GM18909 (cell line): ENCODE data around the gene PRKAA2.

ENCODE experiments used
- ATAC-seq: cut with Tn5 transposase; IDR thresholded peaks from one replicate; pipeline ENCODE4 v1.9.1; 2021; ENCODE audit warnings: mild to moderate bottlenecking; ENCODE audit not compliant: unreplicated experiment, poor library complexity

Gene PRKAA2

DNA sequence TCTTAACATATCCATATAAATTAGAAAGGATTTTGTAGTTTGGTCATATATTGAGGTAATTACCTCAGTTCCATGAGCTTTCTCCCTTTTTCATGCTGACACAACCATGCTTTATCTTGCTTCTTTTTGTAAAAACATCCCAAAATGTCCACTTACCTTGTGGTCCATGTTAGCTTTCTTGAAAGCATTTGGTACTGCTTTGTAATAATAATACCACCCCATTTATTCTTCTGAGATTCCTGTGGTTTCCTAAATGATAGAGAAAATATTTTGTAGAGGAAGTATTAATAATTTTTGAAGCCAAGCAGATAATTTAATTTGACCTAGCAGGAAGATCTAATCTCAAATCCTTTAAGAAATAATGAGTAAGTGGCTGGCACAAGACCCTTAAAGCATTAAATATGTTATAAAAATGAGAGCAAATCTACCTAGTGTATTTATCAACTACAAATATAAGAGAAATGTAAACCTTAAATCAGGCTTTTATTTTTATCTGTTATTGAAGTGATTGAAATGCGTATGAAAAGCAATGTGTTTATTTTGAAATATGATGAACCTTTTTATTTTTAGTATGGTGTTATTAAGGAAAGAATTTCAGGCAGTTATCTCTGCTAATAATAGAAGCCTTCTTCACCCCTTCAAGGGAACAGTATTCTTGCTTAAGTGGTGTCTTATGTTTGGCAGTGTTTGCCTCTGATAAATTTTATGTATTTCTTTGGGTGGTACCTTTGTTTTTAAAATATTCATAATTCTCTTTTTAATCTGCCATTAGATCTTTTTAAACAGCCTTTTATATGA lies 9.2 kb downstream of the PRKAA2 start:
- no peak for ATAC-seq

DNA sequence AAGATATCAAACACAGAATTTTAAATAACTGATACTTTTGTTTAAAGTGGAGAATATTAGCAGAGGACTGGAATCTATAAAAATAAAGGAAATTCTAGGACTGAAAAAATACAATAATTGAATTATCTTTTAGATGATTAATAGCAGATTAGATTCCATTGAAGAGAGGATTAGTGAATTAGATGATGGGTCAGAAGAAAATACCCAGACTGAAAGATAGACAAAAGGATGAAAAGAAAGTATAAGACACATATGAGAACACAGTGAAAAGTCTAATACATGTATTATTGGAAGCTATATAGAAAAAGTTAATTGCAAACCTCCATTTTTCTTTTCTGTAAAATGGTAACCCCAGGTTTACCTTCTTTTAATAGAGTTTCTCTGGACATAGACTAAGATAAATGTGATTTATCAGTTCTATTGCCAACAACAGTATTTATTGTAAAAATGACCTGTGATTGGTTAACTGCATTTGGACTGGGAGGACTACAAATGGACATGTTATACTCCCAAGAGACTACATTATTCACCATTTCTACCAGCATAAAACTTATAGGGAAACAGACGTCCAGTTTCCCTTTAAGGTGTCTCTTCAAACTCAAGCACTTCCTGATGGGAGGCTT lies 11.0 kb downstream of the PRKAA2 start:
- ATAC-seq: no peak

DNA sequence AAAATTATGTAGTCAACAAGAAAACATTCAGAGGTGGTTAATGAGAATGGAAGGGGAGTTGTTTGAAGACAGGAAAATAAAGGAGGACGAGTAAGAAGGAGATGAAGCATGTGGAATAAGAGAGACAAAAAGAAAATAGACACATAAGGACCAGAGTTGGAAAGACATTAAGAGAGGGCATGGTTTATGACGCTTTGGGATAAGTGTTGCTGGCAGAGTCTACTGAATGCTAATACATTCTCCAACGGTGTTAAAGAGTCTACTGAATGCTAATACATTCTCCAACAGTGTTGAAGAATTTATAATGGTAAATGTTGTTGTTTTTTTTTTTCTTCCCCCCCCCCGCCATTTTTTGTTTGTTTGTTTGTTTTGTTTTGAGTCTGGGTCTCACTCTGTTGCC lies 13.1 kb downstream of the PRKAA2 start:
- no peak for ATAC-seq

DNA sequence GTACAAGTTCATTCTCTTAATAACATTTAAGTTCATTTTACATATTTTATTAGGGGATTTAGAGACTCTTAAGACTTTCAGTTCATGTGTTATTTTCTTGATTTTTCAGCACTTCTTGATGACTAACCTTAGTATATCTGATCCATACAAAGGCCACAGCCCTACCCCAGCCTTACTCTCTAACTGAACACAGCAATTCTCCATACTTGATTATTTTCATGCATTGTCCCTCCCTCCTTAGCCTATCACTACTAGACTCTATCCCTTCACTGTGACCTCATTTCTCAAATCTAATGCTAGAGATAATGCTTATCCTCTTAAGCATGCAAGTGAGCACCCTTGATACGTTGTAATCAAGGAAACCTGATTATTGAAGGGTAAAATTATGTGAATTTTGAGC lies 15.2 kb downstream of the PRKAA2 start:
- no peak for ATAC-seq

DNA sequence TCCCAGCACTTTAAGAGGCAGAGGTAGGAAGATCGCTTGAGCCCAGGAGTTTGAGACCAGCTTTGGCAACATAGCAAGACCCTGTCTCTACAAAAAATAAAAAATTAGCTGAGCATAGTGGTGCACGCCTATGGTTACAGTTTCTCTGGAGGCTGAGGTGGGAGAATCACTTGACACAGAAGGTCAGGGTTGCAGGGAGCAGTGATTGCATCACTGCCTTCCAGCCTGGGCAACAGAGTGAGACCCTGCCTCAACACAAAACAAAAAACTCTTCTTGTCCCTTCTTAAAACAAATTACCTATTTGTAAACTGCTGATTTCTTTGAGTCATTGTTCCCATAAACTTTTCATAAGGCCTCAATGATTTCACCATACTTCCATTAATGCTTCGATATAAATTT lies 18.7 kb downstream of the PRKAA2 start:
- ATAC-seq: no peak

DNA sequence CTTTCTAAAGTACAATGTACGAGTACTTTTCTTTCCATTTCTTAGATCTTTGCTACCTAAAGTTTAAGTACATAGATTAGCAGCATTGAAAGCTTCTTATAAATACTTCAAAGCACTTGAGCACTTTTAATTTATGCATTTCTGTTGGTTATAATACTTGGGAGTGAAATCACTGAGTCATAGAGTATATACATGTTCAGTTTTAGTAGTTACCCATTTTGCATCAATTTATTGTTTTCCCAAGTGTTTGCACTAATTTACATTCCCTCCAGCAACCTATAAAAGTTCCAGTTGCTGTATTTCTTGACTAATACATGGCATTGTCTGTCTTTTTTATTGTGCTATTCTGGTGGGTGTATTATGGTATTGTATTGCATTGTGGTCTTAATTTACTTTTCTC lies 20.3 kb downstream of the PRKAA2 start:
- ATAC-seq: no peak

DNA sequence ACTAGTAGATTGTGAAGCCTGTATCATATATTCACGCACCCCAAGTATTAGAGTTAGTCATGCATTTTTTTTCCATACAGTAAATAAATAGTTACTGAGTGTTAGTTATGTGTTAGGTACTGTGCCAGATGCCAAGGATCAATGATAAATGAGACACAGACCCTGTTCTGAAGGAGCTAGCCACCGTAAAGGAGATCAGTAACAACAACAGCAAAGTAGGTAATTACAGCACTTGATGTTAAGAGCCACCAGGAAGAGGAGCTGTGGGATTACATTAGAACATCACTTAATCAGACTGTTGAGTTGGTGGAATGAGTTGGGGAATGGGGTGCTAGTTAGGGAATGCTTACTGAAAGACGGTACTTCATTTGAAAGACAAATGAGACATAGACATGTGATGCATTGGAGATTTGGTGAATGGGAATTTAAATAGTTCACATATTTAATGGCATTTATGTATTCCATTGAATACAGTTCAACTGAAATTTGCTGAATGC lies 21.0 kb downstream of the PRKAA2 start:
- no peak for ATAC-seq

DNA sequence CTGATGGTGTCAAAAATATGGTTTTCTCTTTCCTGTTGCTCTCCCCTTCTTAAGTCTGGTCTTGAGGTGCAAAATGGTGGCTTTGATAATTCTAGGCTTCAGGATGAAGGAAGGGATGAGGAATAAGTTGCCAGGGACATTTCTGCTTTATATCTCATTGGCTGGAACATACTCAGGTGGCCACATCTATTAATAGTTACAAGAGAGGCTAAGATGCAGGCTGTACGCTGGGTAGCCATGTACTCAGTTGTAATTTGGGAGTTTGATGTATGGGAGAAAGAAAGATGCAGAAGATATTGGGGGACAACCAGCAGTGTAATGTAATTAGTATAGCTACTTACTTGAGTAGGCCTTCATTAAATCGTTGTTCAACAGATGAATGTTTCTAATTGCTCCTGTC lies 25.2 kb downstream of the PRKAA2 start:
- ATAC-seq: no peak

DNA sequence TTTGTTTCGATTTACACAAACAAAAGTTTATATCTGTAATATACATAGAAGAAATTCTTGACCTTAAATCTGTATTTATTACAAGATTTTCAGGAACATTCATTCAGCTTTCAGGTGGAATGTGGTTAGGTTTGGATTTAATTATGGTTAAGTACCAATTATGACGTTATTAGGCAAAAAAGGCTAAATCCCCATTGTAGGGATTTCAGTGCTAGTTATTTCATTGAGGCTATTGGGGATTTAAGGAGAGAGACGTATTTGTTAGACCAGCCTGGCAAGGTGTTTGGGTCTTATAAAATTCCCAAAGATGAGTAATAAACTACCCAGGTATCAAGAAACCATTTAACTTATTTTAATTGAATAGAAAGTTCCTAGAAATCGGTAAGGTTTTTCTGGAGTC lies 26.0 kb downstream of the PRKAA2 start:
- ATAC-seq: no peak

DNA sequence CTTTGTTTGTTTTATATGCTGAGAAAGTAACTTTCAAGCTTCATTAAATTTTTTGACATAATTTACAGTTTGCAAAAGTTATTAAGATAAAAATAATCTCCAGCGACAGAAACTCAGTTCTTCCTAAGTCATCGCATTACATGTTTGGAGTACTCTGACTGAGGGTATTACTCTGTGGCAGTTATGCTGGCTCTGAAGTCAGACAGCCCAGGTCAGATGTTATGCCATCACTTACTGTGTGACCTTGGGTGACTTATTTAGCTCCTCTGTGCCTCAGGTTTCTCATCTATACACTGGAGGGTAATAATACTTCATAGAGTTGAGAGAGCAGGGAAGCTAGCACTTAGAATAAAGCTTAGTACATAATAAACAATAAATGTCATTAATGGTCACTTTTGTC lies 26.4 kb downstream of the PRKAA2 start:
- no peak for ATAC-seq

DNA sequence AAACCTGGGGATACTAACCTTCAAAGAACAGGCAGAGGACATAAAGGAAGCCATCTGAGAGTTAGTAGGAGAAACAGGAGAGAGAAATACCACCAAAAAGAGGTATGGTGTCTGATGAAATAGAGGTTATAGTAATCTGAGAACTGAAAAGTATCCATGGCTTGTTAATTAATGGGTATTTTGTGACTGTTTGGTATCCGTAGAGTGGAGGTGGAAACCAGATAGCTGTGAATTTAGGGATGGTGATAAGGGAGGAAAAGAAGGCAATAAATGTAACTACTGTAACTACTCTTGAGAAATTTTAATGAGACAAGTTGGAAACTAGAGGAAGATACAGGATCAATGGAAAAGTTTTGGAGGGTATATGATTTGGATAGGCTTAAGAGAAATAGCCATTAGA lies 27.5 kb downstream of the PRKAA2 start:
- no peak for ATAC-seq

DNA sequence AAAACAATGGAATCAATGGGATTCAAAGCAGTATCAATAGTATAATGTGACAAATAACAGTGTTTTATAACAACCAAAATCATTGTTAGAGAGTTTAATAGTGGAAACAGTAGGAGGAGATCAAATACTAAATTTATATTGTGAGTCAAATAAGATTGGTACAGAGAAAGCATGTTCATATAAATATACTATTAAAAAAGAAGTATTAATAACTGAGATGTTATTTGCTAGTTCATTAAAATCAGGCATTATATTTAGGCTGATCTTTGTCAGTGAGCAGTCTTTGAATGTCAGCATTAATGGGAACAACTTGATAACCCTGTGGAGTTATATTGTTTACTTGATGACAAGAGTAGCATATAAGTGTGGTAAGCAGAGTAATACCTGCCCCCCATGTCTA lies 30.6 kb downstream of the PRKAA2 start:
- no peak for ATAC-seq

DNA sequence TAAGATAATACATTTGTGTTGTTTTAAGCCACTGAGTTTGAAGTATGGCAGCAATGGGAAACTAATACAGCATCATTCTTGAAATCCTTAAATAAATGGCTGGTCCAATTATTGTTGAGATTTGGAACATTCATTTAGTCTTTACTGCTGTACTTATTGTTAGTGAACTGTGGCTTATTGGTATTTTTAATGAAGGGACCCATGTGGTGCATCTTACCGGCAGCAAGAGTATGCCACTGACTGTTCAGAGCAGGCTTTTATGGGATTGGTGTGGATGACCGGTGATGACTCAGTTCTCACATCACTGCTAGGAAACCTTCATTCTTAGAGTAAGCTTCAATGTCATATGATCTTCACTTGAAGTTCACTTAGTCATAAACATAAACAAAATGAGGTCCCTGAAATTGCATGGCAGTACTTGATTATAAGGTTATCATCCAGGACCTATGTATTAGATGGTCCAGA lies 31.5 kb downstream of the PRKAA2 start:
- ATAC-seq: no peak

DNA sequence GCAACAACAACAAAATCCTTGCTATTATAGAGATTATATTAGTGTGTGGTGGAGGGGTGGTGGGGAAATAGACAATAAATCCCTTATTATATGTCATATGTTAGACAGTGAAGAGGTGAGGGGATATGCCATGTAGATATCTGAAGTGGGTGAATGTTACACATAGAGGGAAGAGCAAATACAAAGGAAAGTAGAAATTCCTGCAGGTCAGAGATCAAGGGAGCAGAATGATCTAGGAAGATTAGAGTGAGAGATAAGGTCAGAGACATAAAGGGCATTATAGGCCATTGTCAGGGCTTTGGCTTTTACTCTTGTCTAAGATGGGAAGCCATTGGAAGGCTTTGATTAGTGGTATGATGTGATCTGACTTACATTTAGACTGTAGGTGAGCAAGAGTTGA lies 38.5 kb downstream of the PRKAA2 start:
- ATAC-seq: no peak

DNA sequence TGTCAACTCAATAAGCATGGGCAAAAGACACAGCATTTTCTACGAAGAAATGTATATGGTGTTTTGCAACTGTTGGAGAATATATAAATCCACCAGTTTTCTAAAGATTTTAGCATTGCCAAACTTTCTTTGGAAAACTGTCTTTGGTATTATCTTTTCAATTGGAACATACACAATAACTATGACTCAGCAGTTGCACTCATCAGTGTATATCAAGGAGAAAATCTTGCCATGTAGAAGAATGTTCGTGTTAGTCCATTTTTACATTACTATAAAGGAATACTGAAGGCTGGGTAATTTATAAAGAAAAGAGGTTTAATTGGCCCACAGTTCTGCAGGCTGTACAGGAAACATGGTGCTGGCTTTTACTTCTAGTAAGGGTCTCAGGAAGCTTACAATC lies 41.1 kb downstream of the PRKAA2 start:
- ATAC-seq: no peak

DNA sequence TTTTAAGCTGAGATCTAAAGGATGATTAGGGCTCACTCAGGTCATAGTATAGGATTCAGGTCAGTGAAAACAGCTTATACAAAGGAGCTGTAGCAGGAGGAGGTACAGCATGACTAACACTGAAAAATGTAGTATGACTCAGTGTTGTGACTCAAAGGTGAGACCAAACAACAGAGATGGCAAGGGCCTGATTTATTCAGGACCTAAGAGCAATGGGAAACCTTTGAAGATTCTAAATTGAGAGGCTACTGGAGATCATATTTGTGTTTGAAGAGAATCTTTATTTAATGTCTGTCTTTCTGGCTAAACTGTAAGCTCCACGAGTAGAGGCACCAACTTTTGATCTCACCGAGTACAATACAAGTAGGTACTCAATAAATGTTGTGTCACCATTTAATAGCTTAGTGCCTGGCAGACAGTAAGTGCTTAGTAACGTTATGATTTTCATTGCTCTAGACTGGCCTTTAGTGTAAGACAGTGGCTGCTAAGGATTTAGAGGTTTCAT lies 43.5 kb downstream of the PRKAA2 start:
- no peak for ATAC-seq

DNA sequence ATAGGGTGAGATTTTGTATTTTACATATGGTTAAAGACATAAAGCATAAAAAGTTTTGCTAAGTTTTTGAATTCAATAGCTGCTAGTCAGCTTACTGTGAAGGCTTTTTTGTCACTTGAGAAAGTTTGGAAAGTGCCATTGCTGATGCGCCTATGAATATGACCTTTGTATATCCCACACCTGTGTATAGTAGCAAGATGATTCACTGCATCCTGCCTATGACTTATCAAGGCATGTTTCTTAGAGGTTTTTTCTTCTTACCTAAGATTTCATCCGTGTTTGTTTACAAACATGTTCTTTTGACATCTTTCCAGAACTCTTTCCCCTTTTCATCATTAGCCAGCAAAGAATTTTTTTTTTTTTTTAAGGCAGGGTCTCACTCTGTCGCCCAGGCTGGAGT lies 51.5 kb downstream of the PRKAA2 start:
- ATAC-seq: no peak

DNA sequence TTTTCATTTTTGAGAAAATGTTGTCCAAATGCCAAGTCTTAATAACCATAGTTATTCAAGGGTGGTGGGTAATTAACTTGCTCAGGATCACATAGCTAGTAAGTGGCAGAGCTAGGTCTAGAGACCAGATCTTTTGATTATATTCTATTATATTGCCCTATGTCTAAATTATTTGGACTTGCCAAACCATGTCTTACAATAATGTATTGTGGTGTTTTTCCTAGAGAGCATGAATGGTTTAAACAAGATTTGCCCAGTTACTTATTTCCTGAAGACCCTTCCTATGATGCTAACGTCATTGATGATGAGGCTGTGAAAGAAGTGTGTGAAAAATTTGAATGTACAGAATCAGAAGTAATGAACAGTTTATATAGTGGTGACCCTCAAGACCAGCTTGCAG lies 58.6 kb downstream of the PRKAA2 start:
- no peak for ATAC-seq

DNA sequence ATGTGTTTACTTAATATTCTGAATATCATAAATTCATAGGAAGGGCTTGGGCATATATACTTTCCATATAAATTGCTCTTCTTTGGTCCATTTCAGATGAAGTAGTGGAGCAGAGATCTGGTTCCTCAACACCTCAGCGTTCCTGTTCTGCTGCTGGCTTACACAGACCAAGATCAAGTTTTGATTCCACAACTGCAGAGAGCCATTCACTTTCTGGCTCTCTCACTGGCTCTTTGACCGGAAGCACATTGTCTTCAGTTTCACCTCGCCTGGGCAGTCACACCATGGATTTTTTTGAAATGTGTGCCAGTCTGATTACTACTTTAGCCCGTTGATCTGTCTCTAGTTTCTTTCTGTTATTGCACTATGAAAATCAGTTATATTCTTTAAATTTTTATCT lies 62.3 kb downstream of the PRKAA2 start:
- no peak for ATAC-seq

DNA sequence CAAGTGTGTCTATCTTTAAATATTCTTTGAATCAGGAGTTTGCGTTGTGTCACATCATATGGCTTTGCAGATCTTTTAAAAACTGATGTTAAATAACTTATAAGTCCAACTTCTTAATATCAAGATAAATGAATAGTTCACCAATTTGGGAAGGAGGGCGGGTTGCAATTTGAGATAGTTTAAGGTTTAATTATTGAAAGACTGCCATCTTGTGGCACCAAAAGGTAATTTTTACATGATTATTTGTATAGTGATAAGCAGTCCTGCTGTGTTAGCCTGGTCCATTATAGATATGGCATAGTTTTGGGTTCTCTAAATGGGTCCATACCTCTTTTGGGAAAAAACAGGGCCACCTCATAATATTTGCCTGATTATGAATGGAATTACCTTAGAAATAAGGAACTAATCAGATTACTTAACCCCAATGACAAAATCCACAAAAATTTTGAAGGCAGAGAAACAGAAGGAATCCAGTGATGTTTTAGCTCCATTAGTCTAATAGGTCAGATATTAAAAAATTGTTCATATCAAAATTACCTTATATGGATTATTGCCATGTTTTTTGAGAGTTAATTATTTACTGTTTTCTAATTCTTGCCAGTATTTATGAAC lies 64.3 kb downstream of the PRKAA2 start:
- peak; percentile 64 for ATAC-seq

DNA sequence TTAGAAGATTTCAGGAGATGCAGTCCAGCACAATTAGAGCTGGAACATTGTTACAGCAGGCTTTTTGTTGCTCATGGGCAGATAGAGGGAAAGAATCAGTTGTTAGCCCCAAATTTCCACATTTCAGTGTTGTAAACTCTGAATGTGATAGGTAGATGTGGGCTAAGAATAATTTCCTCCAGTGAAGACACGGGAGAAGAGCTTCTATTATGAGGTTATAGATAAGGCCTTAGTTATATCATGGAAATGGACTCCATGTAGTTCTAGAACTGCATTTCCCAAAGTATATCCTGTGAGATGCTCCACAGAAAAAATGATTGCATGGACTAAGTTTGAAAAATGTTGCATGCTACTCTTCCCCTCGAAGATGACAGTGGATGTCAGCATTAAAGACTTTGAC lies 64.9 kb downstream of the PRKAA2 start:
- ATAC-seq: no peak
